ENCODE data around the gene SFTA2.

- TF ChIP-seq EZH2 (IDR thresholded peaks at IDR 0.05) (no peak), CTCF (IDR thresholded peaks at IDR 0.05) (no peak)
These were observed 16.9 kb downstream of the SFTA2 start for GRCh38 chr6:30914854-30915590.
